HepG2 (cell line): ENCODE results near the gene FBXW5.

Experiments used
- CHCHD3 ChIP-seq: sonication (generic); formaldehyde crosslinking; IDR thresholded peaks from 2 replicates; pipeline ENCODE4 v1.8.0; 2022; ENCODE audit warnings: mild to moderate bottlenecking, missing genetic modification reagents, moderate library complexity
- HDAC2 ChIP-seq: sonication (generic); formaldehyde crosslinking; IDR thresholded peaks from 2 replicates; pipeline ENCODE4 v1.4.0; 2020; ENCODE audit warnings: missing genetic modification reagents
- PHB2 ChIP-seq: fragments of 450-650 bp; IDR thresholded peaks from 2 replicates; pipeline ENCODE4 v1.6.1; 2018; ENCODE audit not compliant: partially characterized antibody
- RBM39 ChIP-seq: fragments of 200-400 bp; formaldehyde crosslinking; IDR thresholded peaks from one replicate; pipeline ENCODE4 v1.6.1; 2018; ENCODE audit warnings: antibody characterized with exemption, mild to moderate bottlenecking, low read depth, low read length; ENCODE audit not compliant: poor library complexity, severe bottlenecking
- SMAD9 ChIP-seq: sonication (generic); formaldehyde crosslinking; IDR thresholded peaks from 2 replicates; pipeline ENCODE4 v1.5.1; 2020; ENCODE audit warnings: mild to moderate bottlenecking, missing genetic modification reagents
- SP1 ChIP-seq, 2 experiments: fragments of 450-650 bp in 1 of 2; sonication (generic) in 1 of 2; formaldehyde crosslinking in 1 of 2; IDR thresholded peaks; 2 replicates each; pipeline versions ENCODE4 v1.4.0 to v1.6.1; 2016 to 2020; ENCODE audit warnings: missing genetic modification reagents in 1 of 2
- TCF12 ChIP-seq, 2 experiments: fragments of 450-650 bp in 1 of 2; sonication (generic) in 1 of 2; formaldehyde crosslinking in 1 of 2; IDR thresholded peaks; 2 replicates each; pipeline versions ENCODE4 v1.6.1 to v1.8.0; 2017 to 2022; ENCODE audit warnings: antibody characterized with exemption in 1 of 2, mild to moderate bottlenecking in 1 of 2, missing genetic modification reagents in 1 of 2, moderate library complexity in 1 of 2
- ZNF670 ChIP-seq: sonication (generic); formaldehyde crosslinking; IDR thresholded peaks from 2 replicates; pipeline ENCODE4 v1.8.0; 2022; ENCODE audit warnings: mild to moderate bottlenecking, missing genetic modification reagents, borderline replicate concordance
- TF ChIP-seq, protein P1 (sequence below): sonication (generic); formaldehyde crosslinking; IDR thresholded peaks from 2 replicates; pipeline ENCODE4 v1.5.0; 2020; ENCODE audit warnings: mild to moderate bottlenecking, missing genetic modification reagents, moderate library complexity
- TF ChIP-seq, protein P2 (sequence below): sonication (generic); formaldehyde crosslinking; conservative IDR thresholded peaks from 2 replicates; pipeline ENCODE4 v1.4.0; 2020; ENCODE audit warnings: missing genetic modification reagents

DNA sequence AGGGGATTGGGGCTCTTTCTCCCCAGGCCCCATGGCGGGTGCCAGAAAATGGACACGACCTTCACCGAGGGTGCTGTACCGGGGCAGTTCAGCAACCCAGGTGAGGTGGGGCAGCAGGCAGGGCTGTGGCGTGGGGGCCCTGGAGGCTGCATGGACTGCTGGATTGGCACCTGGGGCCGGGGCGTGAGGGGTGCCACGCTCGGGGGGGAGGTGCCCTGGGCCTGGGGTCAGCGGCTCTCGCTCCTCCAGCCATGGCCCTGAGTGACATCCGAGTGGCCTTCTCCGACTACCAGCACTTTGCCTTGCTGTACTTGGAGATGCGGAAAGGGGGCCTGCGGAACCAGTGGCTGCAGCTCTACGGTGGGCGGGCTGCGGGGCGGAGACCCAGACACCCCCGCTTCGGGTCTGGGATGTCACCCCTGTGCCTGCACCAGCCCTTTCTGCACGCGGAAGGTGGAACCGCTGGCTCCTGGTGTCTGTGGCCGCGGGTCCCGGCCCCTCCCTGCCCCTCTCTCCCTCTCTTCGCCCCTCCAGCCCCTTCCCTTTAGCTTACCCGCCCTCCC, 40.0 kb upstream of the FBXW5 start:
- TF ChIP-seq RBM39 (no peak), TCF12 (IDR thresholded peaks at IDR 0.05) (no peak), TCF12 (CRISPR knock-in tag; IDR thresholded peaks at IDR 0.05) (no peak), SP1 (IDR thresholded peaks at IDR 0.05) (no peak), SP1 (CRISPR knock-in tag; IDR thresholded peaks at IDR 0.05) (no peak), PHB2 (no peak), SMAD9 (CRISPR knock-in tag) (no peak), ZNF670 (CRISPR knock-in tag) (no peak), HDAC2 (no peak), CHCHD3 (CRISPR knock-in tag) (no peak)
- TF ChIP-seq, protein P1, sequence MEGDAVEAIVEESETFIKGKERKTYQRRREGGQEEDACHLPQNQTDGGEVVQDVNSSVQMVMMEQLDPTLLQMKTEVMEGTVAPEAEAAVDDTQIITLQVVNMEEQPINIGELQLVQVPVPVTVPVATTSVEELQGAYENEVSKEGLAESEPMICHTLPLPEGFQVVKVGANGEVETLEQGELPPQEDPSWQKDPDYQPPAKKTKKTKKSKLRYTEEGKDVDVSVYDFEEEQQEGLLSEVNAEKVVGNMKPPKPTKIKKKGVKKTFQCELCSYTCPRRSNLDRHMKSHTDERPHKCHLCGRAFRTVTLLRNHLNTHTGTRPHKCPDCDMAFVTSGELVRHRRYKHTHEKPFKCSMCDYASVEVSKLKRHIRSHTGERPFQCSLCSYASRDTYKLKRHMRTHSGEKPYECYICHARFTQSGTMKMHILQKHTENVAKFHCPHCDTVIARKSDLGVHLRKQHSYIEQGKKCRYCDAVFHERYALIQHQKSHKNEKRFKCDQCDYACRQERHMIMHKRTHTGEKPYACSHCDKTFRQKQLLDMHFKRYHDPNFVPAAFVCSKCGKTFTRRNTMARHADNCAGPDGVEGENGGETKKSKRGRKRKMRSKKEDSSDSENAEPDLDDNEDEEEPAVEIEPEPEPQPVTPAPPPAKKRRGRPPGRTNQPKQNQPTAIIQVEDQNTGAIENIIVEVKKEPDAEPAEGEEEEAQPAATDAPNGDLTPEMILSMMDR, result no peak
- TF ChIP-seq, protein P2, sequence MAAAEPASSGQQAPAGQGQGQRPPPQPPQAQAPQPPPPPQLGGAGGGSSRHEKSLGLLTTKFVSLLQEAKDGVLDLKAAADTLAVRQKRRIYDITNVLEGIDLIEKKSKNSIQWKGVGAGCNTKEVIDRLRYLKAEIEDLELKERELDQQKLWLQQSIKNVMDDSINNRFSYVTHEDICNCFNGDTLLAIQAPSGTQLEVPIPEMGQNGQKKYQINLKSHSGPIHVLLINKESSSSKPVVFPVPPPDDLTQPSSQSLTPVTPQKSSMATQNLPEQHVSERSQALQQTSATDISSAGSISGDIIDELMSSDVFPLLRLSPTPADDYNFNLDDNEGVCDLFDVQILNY, result no peak
